HFF-Myc (cell line): ENCODE measurements around the gene TGFB3.
"Not testable (repeated sequence)": the region's sequence is repeated elsewhere in the genome, so short reads cannot be mapped to it uniquely, and the experiment has no call there.

Experiments
- DNase-seq: peaks from one replicate; pipeline ENCODE4 v3.0.0-alpha.2; 2011; ENCODE audit warnings: low read depth; ENCODE audit errors: extremely low read depth
- H3K4me3 ChIP-seq: replicated peaks from 2 replicates; pipeline ENCODE4 v1.5.1; 2011; ENCODE audit warnings: low read depth, mild to moderate bottlenecking, control low read depth, low read length
- CTCF ChIP-seq: IDR thresholded peaks from 2 replicates; pipeline ENCODE4 v1.5.1; 2012; ENCODE audit warnings: mild to moderate bottlenecking, low read depth, low read length, control low read depth; ENCODE audit errors: missing control alignments

Gene TGFB3

GRCh38 chr14:76015191-76015590 is 33.4 kb upstream of the TGFB3 start:
- no peak overlapping the region for H3K4me3 ChIP-seq
- no peak for TF ChIP-seq CTCF
- no peak for DNase-seq

- H3K4me3 ChIP-seq = no peak overlapping the region
- no peak for TF ChIP-seq CTCF
- DNase-seq = no peak
Measured at GRCh38 chr14:76012354-76012753, 30.6 kb upstream of the TGFB3 start.

- DNase-seq = no peak
Measured at GRCh38 chr14:76011930-76012329, 30.1 kb upstream of the TGFB3 start.

GRCh38 chr14:76009627-76010026 is 27.8 kb upstream of the TGFB3 start:
- not testable (repeated sequence) for H3K4me3 ChIP-seq, DNase-seq

More at GRCh38 chr14:76011930-76012329, 30.1 kb upstream of the TGFB3 start:
- H3K4me3 ChIP-seq = no peak overlapping the region
- no peak for TF ChIP-seq CTCF

- no peak overlapping the region for H3K4me3 ChIP-seq
- TF ChIP-seq CTCF = no peak
- no peak for DNase-seq
Measured at GRCh38 chr14:76007852-76008251, 26.1 kb upstream of the TGFB3 start.

- no peak overlapping the region for H3K4me3 ChIP-seq
- DNase-seq = no peak
- no peak for TF ChIP-seq CTCF
Measured at GRCh38 chr14:76007379-76007778, 25.6 kb upstream of the TGFB3 start.

GRCh38 chr14:76006253-76006652 is 24.5 kb upstream of the TGFB3 start:
- no peak for DNase-seq
- no peak overlapping the region for H3K4me3 ChIP-seq
- no peak for TF ChIP-seq CTCF
